Activated T-cell treated with anti-CD3 and anti-CD28 coated beads for 48 hours (primary cell): ENCODE results near the gene GKN2.
A peak's percentile ranks its signal among the peaks of the same experiment; 100 is the strongest.
"Not testable (repeated sequence)": the region's sequence is repeated elsewhere in the genome, so short reads cannot be mapped to it uniquely, and the experiment has no call there.

Experiments used
- DNase-seq: peaks from one replicate; pipeline ENCODE4 v3.0.0-alpha.2; 2020; ENCODE audit warnings: low read depth

Gene GKN2

DNA sequence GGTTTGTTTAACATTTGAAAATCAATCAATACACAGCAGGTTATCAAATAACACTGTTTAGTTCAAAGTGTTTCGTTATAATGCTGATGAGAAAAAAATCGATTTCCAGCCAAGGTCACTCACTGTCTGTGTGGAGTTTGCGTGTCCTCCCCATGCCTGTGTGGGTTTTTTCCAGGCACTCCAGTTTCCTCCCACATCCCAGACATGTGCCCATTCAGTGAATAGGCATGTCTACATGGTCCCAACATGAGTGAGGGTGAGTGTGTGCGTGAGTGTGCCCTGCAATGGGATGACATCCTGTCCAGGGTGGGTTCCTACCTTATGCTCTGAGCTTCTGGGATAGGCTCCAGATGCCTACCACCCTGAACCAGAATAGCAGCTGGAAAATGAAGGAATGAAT is 8.7 kb upstream of the GKN2 start:
- DNase-seq: no peak

GRCh38 chr2:68959001-68959400 is 6.3 kb upstream of the GKN2 start:
- DNase-seq: no peak

- not testable (repeated sequence) for DNase-seq
Measured at GRCh38 chr2:68955432-68955831, 2.7 kb upstream of the GKN2 start.

GRCh38 chr2:68951899-68952298 is 794 bp downstream of the GKN2 start:
- no peak for DNase-seq

DNA sequence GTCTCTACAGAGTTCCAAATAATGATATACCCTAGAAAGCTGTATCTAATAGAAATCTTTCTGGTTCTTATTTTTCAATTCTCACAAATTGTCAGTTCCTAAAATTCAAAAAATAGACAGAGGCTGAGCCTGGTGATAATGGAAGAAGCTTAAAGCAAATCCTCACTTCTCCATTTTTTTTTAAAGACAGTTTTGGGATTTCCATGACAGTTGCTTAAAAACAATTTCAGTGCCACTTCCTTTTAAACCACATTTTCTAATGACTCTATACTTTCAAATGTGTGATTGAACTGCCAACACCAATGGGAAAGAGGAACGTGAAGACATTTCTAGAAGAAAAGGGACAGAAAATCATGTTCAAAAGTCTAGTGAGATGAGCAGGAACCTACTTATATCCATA is 4.0 kb downstream of the GKN2 start:
- no peak for DNase-seq

GRCh38 chr2:68946117-68946516 is 6.6 kb downstream of the GKN2 start:
- no peak for DNase-seq

- peak; percentile 23 for DNase-seq
Measured at GRCh38 chr2:68943581-68944568, 8.8 kb downstream of the GKN2 start.

DNA sequence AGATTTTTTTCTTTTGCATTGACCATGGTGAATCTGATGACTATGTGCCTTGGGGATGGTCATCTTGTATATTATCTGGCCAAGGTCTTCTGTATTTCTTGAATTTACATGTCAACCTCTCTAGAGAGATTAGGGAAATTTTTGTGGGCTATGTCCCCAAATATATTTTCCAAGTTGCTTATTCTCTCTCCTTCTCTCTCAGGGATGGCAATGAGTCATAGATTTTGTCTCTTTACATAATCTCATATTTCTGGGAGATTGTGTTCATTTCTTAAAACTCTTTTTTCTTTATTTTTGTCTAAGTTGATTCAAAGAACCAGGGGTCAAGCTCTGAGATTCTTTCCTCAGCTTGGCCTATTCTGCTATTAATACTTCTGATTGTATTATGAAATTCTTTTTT is 9.9 kb downstream of the GKN2 start:
- no peak for DNase-seq

- no peak for DNase-seq
Measured at GRCh38 chr2:68940369-68940768, 12.3 kb downstream of the GKN2 start.

DNA sequence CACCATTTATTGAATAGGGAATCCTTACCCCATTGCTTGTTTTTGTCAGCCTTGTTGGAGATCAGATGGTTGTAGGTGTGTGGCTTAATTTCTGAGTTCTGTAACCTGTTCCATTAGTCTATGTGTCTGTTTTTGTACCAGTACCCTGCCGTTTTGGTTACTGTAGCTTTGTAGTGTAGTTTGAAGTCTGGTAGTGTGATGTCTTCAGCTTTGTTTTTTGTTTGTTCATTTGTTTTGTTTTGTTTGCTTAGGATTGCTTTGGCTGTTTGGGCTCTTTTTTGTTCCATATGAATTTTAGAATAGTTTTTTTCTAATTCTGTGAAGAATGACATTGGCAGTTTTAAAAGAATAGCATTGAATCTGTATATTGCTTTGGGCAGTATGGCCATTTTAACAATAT is 12.7 kb downstream of the GKN2 start:
- DNase-seq: no peak

DNA sequence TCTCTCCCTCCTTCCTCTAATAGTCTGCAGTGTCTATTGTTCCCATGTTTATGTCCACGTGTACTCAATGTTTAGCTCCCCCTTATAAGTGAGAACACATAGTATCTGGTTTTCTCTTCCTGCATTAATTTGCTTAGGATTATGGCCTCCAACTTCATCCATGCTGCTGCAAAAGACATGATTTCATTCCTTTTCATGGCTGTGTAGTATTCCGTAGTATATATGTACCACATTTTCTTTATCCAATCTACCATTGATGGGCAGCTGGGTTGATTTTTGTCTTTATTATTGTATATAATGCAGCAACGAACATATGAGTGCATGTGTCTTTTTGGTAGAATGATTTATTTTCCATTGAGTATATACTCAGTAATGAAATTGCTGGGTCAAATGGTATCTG is 13.8 kb downstream of the GKN2 start:
- DNase-seq: no peak

GRCh38 chr2:68937346-68938055 is 15.2 kb downstream of the GKN2 start:
- DNase-seq: no peak

- no peak for DNase-seq
Measured at GRCh38 chr2:68936889-68937288, 15.8 kb downstream of the GKN2 start.

- DNase-seq: no peak
Measured at GRCh38 chr2:68936427-68936826, 16.3 kb downstream of the GKN2 start.

DNA sequence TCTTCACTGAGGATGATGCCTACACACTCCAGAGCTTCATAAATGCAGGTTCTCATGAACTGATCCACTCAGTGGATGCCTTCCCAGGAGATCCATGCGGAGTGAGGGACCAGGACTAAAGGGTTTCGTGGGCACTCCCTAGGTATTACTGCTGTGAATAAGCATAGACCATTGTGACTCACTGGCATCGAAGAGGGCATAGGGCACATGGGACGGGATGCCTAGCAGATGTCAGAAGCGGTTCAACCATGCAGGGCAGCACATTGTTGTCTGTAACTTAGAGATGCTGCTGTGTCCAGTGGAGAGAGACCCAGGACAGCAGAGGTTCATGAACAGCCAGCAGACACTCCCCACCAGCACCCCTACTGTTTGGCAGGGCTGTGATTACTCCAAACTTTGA is 17.2 kb downstream of the GKN2 start:
- DNase-seq: no peak

- no peak for DNase-seq
Measured at GRCh38 chr2:68934021-68934420, 18.7 kb downstream of the GKN2 start.

- DNase-seq: no peak
Measured at GRCh38 chr2:68932402-68932801, 20.3 kb downstream of the GKN2 start.

DNA sequence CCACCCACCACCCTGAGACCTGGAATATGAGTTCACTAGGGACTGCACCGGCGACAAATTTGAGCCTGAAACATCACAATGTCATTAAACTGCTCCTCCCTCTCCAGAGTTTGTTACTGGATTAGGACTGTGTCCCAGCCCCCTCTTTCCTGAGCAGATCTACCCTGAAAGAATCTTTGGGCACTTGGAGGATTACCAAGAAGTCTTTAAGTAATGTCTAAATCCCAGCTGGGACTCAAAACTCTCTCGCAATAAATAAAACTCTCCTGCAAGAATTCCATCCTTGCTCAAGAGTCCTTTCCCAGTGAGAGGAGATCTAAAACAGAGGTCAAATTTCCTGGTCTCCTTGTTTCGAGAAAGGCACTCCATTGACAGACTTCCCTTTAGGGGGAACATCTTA is 20.9 kb downstream of the GKN2 start:
- no peak for DNase-seq

- no peak for DNase-seq
Measured at GRCh38 chr2:68931149-68931711, 21.5 kb downstream of the GKN2 start.

- no peak for DNase-seq
Measured at GRCh38 chr2:68926796-68927195, 25.9 kb downstream of the GKN2 start.

- no peak for DNase-seq
Measured at GRCh38 chr2:68925295-68925896, 27.3 kb downstream of the GKN2 start.

- DNase-seq: no peak
Measured at GRCh38 chr2:68921646-68922045, 31.0 kb downstream of the GKN2 start.
